DND-41 (cell line): Measurements from ENCODE around the gene MITF.

ENCODE experiments used
- CTCF ChIP-seq: IDR thresholded peaks from 2 replicates; pipeline ENCODE4 v1.5.1; 2012; ENCODE audit warnings: borderline replicate concordance, low read length, moderate library complexity, mild to moderate bottlenecking; ENCODE audit not compliant: poor library complexity, severe bottlenecking; ENCODE audit errors: extremely low read depth
- EZH2 ChIP-seq: IDR thresholded peaks from 3 replicates; pipeline ENCODE4 v1.6.1; 2012; ENCODE audit warnings: borderline replicate concordance, low read depth, mild to moderate bottlenecking, moderate library complexity, low read length, inconsistent platforms; ENCODE audit not compliant: severe bottlenecking

GRCh38 chr3:69777582-69777967 is 38.3 kb downstream of the MITF start:
- TF ChIP-seq CTCF: no peak
- TF ChIP-seq EZH2: no peak
